Subcutaneous adipose tissue (tissue), 4 donors: Measurements from ENCODE around the gene PLXNA2. TPM values are rescaled to one million over a fixed set of nuclear protein-coding genes. Genes with fewer than 3 reads are reported as not detected.

ENCODE experiments used
- CTCF ChIP-seq: fragments of 450-650 bp; IDR thresholded peaks from one replicate; pipeline ENCODE4 v1.5.1; 2016; ENCODE audit warnings: low read depth, mild to moderate bottlenecking, control low read depth, antibody characterized with exemption, moderate library complexity
- total RNA-seq, 4 donors: library from RNA; depleted of rRNA; stranded (reverse); fragments of >200 nt; gene quantifications; one replicate each; pipeline ENCODE4 v1.1.0, GENCODE V29; 2016

Gene PLXNA2
- total RNA-seq, 4 donors from 2014 or later = 6.8 to 37.5 (median 14.3) TPM

DNA sequence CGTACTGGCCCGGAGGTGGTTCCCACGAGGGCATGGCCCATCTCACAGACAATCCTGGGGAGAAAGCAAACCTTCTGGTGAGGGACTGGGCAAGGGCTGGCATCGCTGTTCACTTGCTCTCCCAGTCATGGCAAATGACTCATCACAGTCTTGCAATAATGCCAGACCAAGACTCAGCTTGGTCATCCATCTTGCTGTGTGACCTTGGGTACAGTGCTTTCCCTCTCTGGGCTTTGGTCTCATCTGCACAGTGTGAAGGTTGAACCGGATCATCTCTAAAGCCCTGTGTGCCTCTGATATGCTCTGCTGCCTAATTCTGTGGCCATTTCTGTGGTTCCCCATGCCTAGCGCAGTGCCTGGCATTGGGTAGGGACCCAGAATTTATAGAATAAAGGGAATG, 189.7 kb downstream of the PLXNA2 start:
- TF ChIP-seq CTCF = no peak

GRCh38 chr1:208053661-208054060, 190.5 kb downstream of the PLXNA2 start:
- TF ChIP-seq CTCF = no peak

DNA sequence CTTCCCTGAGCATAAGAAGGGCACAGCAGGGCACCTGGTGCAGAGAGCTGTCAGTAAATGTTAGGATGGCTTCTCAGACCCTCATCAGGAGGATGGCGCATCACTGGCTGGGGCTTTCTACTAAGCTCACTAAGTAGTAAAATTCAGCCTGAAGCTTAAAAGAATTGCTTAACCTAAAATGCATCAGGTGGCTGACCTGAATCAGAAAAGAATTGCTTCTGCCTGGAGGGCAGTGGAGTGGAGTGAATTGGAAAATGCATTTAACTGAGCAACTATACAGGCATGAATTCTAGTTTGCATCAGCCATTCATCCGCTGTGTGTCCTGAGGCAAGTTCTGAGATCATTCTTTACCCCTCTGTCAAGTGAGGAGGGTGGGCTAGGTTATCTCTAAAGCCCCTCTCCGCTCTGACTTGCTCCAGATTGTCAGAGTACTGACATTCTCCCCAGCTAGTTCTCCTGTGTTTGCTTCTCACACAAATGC, 191.2 kb downstream of the PLXNA2 start:
- no peak for TF ChIP-seq CTCF

GRCh38 chr1:208052135-208052534, 192.0 kb downstream of the PLXNA2 start:
- no peak for TF ChIP-seq CTCF

DNA sequence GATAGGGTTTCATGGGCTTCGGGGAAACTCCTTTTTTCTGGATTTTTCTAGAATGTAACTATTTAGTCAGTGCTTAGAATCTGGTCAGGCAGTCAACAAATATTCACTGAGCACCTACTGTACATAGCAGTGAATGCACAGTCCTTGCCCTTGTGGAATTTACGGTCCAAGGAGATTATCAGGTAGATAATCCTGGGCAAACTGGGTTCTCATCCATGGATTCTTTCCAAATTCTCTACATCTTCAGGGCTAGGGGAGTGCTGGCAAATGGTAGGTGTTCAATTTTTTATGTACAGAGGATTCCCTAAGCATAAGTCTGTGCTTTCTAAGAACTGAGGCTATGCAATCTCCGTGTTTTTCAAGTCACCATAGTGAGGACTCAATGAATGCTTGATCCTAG, 192.5 kb downstream of the PLXNA2 start:
- TF ChIP-seq CTCF = no peak

GRCh38 chr1:208048904-208049303, 195.3 kb downstream of the PLXNA2 start:
- no peak for TF ChIP-seq CTCF

- TF ChIP-seq CTCF = no peak
Measured at GRCh38 chr1:208047975-208048374, 196.2 kb downstream of the PLXNA2 start.
